Measurements from ENCODE around the gene NFKBIE. TPM values are rescaled to one million over a fixed set of nuclear protein-coding genes. Genes with fewer than 3 reads are reported as not detected.
A peak's percentile ranks its signal among the peaks of the same experiment; 100 is the strongest.

The NFKBIE gene
- total and polyA plus RNA-seq, 9 of the 15 experiments (the other 6 are each of a cell fraction or from before 2014, with no cell fraction given): 2.1 to 16.4 (median 11.7) TPM

DNA sequence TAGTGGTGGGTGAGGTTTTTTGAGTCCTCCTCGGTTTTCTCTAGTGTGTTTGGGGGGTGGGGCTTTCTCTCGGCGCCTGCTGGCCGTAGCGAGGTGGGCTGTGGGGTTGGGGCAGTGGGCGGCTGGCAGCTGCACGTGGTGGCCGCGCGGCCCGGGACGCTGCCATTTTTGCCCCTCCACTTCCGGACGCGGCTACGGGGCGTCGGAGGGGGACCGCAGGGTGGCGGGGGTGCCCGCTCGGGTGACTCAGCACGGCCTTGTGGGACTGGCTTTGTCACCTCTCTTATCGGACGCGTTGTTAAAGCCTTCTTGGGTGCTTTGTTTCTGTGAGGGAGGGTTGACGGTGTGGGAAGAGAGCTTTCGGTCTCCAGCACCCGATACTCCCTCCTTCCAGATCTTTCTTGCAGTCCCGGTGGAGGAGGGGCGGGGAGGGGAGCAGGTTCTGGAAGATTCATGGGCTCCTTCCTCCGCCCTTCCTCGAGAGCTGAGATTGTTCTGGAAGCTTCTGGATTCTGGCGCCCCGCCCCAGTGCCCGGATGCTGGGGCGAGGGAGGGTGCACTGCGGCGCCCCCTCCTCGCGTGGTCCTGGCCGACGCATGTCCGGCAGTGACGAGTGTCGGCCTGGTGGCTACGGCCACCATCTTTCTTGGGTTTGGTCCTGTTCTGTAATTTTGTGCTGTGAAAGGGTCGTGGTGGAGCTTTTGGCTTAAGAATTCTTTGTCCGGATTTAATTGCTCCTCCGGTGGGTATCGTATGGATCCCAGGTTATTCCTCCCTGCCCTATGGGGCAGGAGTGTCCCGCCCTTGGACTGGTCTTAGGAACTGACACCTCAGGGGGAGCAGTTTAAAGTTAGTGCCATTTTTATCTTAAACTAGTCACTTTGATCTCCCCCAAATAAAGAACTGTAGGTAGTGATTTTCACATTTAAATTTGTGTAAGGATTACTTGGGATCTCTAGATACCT lies 17.7 kb downstream of the NFKBIE start:
- Histone ChIP-seq H3K4me3 (peak overlapping the region; percentile 94), H3K27me3 (ENCODE audit: control insufficient read depth in 2 of 2, insufficient read depth in 2 of 2, low read length in 2 of 2) (no peaks in the 10 kb centered on the region), H2AFZ (ENCODE audit: low read depth, low read length) (no peak overlapping the region), H3K4me1 (replicated peaks in 1 of 2; ENCODE audit: control insufficient read depth in 2 of 2, insufficient read depth in 2 of 2, low read length in 2 of 2) (peaks cover 22 to 34% of the 10 kb centered on the region in 2 experiments), H3K27ac (ENCODE audit: extremely low read depth, low read depth, low read length) (peak overlapping the region; percentile 98), H3K36me3 (ENCODE audit: control insufficient read depth, insufficient read depth, low read length) (peaks cover 56% of the 10 kb centered on the region), H4K20me1 (replicated peaks; ENCODE audit: control insufficient read depth, insufficient read depth, low read length) (peaks cover 53% of the 10 kb centered on the region), H3K79me2 (ENCODE audit: control insufficient read depth, insufficient read depth, low read length) (peaks cover 59% of the 10 kb centered on the region), H3K9me3 (replicated peaks; ENCODE audit: control insufficient read depth, insufficient read depth, low read depth, low read length) (no peaks in the 10 kb centered on the region), H3K9ac (ENCODE audit: insufficient read depth in 1 of 2, low read depth in 2 of 2, low read length in 2 of 2) (peak overlapping the region; percentile 95 to 100), H3K9me1 (ENCODE audit: control insufficient read depth, insufficient read depth, low read length) (peaks cover 11% of the 10 kb centered on the region), H3K4me2 (ENCODE audit: insufficient read depth, low read length) (peak overlapping the region; percentile 99)
- DNase-seq (ENCODE audit: extremely low read depth in 1 of 4, low spot score in 3 of 4): peak; percentile 80 to 93 (median 84)
- CTCF ChIA-PET (ENCODE audit: low intra/inter-chr PET ratio): no interaction called here
- POLR2A ChIA-PET: interaction anchor here (0.5 to 7.4 kb wide), 67 partner anchors 8 to 887 kb away, joined by 3 to 144 read pairs (median 4); partner anchors contain the start of genes AARS2, CAPN11, GTPBP2 and MYMX
- WGBS (ENCODE audit: insufficient coverage, low coverage, missing lambda C conversion rate): under 1% methylated on average over 47 of the region's 52 CpGs
- in situ Hi-C loops (cut with MboI): no loop called here
- intact Hi-C loops (cut with micrococcal nuclease): no loop called here
- FAIRE-seq: peak; percentile 67
- ATAC-seq: peak; percentile 79
- no TSS peak for BruUV-seq (replicated peaks)
- no peak for TF ChIP-seq FOS (IDR thresholded peaks at IDR 0.05; ENCODE audit: extremely low read depth, insufficient read length)
- TF ChIP-seq RAD21 (CRISPR knock-in tag; conservative IDR thresholded peaks at IDR 0.05 in 1 of 2, IDR thresholded peaks at IDR 0.05 in 1 of 2): no peak; a peak in 1 of 4 replicates
- 0 out of 2 replicates have a peak, but pooled peaks have one; percentile 5 for TF ChIP-seq ZNF445 (CRISPR knock-in tag; IDR thresholded peaks at IDR 0.05; ENCODE audit: low read depth)
- TF ChIP-seq MEIS2 (IDR thresholded peaks at IDR 0.05; ENCODE audit: partially characterized antibody): peak; percentile 39
- TF ChIP-seq PTTG1 (tag; IDR thresholded peaks at IDR 0.05; ENCODE audit: low read depth): no peak
- no peak for TF ChIP-seq CEBPB (tag; IDR thresholded peaks at IDR 0.05)
- TF ChIP-seq ZNF239 (CRISPR knock-in tag; IDR thresholded peaks at IDR 0.05): peak; percentile 84
- TF ChIP-seq KHSRP (IDR thresholded peaks at IDR 0.05): no peak
- TF ChIP-seq IRF9 (tag; IDR thresholded peaks at IDR 0.05): no peak
- no peak for TF ChIP-seq HMG20A (CRISPR knock-in tag; conservative IDR thresholded peaks at IDR 0.05)
- TF ChIP-seq FOXJ2 (tag; IDR thresholded peaks at IDR 0.05): peak; percentile 53; the same call in 1 of the 2 replicates
- peak; percentile 99 for TF ChIP-seq RBM22 (IDR thresholded peaks at IDR 0.05; ENCODE audit: low read depth, low read length, poor library complexity, severe bottlenecking)
- TF ChIP-seq ZNF449 (CRISPR knock-in tag; IDR thresholded peaks at IDR 0.05): no peak
- 0 out of 2 replicates have a peak, but pooled peaks have one; percentile 0 for TF ChIP-seq NCOR1 (IDR thresholded peaks at IDR 0.05)
- peak; percentile 15; the same call in 1 of the 2 replicates for TF ChIP-seq ZNF282 (CRISPR knock-in tag; IDR thresholded peaks at IDR 0.05)
- no peak for TF ChIP-seq ETS2 (tag; IDR thresholded peaks at IDR 0.05; ENCODE audit: borderline replicate concordance, poor library complexity, severe bottlenecking)
- TF ChIP-seq, protein P1, sequence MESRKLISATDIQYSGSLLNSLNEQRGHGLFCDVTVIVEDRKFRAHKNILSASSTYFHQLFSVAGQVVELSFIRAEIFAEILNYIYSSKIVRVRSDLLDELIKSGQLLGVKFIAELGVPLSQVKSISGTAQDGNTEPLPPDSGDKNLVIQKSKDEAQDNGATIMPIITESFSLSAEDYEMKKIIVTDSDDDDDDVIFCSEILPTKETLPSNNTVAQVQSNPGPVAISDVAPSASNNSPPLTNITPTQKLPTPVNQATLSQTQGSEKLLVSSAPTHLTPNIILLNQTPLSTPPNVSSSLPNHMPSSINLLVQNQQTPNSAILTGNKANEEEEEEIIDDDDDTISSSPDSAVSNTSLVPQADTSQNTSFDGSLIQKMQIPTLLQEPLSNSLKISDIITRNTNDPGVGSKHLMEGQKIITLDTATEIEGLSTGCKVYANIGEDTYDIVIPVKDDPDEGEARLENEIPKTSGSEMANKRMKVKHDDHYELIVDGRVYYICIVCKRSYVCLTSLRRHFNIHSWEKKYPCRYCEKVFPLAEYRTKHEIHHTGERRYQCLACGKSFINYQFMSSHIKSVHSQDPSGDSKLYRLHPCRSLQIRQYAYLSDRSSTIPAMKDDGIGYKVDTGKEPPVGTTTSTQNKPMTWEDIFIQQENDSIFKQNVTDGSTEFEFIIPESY (CRISPR knock-in tag; IDR thresholded peaks at IDR 0.05): peak; percentile 75; the same call in 1 of the 2 replicates
